Measurements from ENCODE around the gene MRPL49.

The MRPL49 gene

DNA sequence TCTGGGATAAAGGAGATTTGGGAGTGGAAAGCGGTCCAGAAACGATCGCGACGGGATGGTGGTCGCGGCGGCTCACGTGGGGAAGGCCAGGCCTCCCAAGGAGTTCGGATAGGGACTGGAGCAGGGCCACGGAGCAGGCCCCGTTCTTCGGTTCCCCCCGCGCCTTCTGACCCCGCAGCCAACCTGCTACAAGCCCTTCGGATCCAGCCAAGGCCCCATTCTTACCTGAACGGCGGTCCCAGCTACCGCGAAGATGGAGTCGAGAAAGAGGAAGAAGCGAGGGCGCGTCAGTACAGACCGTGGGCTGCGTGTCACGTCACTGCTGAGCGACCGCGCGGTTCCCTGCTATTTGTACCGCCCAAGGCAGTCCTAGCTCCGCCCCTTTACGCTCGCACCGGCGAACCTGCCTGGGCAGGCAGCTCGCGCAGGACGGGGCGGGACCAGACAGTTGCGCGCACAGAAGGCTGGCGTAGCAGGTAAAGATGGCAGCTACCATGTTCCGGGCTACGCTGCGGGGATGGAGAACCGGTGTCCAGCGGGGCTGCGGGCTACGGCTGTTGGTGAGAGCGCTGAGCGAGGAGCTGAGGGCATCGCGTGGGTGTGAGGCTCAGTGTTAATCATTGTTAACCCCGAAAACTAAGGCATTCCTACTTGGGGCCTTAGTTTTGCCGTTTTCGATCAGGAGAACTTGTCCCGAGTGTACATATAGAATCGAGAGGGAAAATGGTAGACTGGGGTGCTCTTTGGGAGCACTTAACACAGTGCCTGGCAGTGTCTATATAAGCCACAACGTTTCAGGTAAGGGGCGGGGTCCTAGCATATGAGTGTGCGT lies at the start of gene MRPL49, which contains the start of gene FAU:
Gene MRPL49 (plus strand): TSS at position 457 of the 832 bp plus-strand sequence. CDS start 26 bp downstream, at position 483.
Gene FAU (minus strand): TSS at position 270 of the 832 bp plus-strand sequence. CDS start 321 bp downstream, outside the sequence.
- peak; percentile 99 for DNase-seq

DNA sequence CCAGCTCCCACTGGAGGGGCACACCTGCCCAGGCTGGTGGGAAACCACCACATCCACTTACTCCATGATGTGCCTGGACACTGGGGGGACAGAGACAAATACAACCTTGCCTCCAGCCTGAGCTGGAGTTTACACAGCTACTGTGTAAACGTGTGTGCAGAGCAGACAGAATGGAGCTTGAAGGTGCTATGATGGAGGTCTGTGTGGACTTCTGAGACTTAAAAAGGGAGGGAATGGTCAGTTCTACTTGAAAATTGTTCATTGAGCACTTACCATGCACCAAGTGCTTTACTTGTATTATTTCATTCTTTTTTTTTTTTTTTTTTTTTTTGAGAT lies 49.5 kb upstream of the MRPL49 start:
- DNase-seq: no peak

GRCh38 chr11:65077451-65077850 lies 44.7 kb upstream of the MRPL49 start:
- no peak for DNase-seq

- peak; percentile 72 to 75 for DNase-seq
These were observed 44.0 kb upstream of the MRPL49 start for GRCh38 chr11:65078151-65078550.

- no peak for DNase-seq
These were observed 43.3 kb upstream of the MRPL49 start for GRCh38 chr11:65078786-65079342.

DNA sequence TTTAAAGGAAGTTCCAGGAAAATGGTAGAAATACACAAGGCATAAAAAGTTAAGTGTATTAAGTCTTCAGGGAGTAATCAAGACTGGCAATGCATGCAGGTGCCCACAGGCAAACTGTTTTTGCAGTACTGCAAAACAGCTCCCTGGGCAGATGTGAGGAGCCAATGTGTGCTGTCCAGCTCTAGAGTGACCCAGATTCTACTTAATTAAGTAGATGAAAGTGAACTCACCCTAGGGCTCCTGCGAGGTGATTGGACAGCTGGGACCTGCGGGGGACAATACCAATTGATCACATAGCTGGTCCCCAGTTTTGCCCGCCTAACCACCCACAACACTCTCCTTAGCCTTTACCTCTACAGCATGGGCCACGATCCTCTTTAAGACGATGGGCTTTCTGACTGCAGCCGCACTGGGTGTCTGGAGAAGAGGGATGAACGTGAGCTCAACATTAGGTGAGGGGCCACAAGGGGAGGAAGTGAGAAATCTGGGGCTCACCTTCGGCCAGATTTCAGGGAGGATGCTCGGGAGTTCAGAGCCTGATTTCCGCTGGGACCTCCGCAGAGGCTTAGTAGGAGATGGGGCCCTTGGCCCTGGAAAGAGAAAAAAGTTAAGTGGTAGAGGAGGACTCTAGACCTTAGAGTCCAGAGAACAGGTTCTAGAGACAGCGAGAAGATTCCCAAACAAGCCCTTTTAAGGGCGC lies 38.8 kb upstream of the MRPL49 start:
- no peak for DNase-seq

DNA sequence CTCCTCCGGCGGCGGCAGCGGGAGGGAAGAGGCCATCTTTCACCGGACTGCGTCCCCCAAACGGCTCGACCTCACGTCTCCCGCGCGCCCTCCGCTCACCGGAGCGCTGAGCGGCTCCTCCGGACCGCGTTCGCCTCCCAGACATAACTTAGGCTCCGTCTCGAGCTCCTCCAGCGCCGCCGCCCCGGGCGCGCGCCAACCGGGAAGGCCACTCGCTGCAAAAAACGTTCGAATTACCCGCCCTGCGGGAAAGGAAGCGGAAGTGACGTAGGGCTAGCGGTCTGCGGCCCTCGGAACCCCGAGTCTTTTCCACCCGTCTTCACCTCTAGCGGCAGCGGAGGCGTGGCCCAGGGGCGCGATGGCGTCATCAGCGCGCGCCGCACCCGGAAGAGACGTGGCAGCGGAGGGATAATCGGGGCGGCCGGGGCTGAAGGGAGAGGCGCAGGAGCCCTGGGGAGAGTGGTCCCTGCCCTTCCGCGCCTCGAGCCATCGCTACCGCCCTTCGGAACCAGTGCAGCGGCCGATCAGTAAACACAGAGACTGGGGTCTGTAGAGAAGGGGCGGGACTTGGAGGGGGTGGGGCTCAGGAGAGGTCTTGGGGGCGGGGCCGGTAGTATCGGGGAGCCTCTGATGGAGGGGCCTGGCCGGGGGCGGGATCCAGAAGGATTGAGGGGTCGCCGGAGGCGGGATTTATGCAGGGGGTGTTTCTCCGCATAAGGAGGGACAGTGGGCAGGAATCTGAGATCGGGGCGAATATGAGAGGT lies 38.1 kb upstream of the MRPL49 start, which contains the start of the genes CDCA5 and ZFPL1:
Gene CDCA5 (minus strand): TSS at position 207 of the 764 bp plus-strand sequence. CDS start 62 bp downstream, at position 145.
Gene ZFPL1 (plus strand): TSS at position 389 of the 764 bp plus-strand sequence. CDS start 477 bp downstream, outside the sequence.
- DNase-seq: peak; percentile 97

DNA sequence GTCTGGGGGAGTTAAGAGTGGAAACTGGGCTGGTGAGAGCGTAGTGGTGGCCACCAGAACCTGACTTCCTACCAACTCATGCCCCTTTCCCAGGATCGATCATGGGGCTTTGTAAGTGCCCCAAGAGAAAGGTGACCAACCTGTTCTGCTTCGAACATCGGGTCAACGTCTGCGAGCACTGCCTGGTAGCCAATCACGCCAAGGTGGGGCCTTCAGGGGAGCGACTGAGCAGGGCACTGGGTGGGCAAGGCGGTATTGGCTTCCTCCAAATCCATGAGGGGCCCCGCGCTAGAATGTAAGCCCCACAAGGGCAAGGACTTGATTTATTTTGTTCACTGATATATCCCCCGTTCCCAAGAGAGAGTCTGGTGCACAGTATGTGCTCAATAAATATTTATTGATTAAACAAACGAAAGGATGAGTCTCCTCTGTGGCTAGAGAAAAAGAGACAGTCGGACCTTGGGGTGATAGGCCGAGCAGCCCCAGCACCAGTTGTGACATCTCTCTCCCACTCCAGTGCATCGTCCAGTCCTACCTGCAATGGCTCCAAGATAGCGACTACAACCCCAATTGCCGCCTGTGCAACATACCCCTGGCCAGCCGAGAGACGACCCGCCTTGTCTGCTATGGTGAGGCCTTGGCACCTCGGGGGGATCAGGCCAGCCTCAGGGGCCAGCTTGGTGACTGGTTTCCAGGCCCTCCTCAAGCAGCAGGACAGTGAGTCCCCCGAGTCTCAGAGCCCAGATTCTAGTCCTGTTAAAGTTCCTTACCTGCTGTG lies 37.3 kb upstream of the MRPL49 start:
- DNase-seq: no peak

DNA sequence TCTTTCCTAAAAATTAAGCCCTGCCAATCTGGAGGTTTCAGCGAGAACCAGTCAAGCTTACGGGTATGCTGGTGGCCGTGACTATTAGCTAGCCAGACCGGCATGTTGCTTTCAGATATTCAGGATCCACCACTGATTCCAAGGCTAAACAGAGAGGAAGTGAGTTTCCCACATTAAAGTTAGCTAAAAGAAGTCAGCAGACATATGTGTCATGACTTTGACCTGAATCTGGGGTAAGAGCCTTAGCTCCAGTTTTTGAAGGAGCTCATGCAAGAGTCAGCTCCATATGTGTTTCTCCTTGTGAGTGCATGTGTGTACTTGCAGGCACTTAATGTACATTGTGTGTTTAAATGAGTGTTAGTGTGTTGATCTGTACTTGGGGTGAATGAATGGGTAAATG lies 36.7 kb upstream of the MRPL49 start:
- no peak for DNase-seq

- no peak for DNase-seq
These were observed 35.3 kb upstream of the MRPL49 start for GRCh38 chr11:65086809-65087208.

- no peak for DNase-seq
These were observed 34.9 kb upstream of the MRPL49 start for GRCh38 chr11:65087216-65087615.

DNA sequence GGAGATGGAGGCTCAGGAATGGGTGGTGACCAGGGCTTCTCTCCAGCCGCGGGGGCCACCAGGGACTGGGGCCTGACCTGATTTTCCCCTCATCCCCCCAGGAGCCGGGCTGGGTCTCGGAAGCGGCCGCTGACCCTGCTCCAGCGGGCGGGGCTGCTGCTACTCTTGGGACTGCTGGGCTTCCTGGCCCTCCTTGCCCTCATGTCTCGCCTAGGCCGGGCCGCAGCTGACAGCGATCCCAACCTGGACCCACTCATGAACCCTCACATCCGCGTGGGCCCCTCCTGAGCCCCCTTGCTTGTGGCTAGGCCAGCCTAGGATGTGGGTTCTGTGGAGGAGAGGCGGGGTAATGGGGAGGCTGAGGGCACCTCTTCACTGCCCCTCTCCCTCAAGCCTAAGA lies 34.3 kb upstream of the MRPL49 start:
- DNase-seq: no peak

GRCh38 chr11:65089621-65090020 lies 32.5 kb upstream of the MRPL49 start:
- no peak for DNase-seq

GRCh38 chr11:65090628-65091027 lies 31.5 kb upstream of the MRPL49 start:
- no peak for DNase-seq

DNA sequence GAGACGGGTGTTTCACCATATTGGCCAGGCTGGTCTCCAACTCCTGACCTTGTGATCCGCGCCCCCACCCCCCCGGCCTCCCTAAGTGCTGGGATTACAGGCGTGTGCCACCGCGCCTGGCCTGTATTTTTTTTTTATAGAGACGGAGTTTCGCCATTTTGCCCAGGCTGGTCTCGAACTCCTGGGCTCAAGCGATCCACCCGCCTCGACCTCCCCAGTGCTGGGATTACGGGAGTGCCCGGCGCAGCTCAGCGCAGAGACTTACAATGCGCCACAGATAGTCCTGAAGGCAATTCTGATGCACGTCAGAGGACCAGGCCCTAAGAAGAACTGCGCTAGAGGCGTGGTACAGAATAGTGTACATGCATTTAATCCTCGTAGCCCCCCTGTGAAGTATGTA lies 26.7 kb upstream of the MRPL49 start:
- no peak for DNase-seq

- DNase-seq: peak; percentile 87 to 89
These were observed 25.9 kb upstream of the MRPL49 start, which contains the start of gene VPS51 for GRCh38 chr11:65095974-65096806. VPS51 (plus strand) TSS chr11:65096214; CDS start chr11:65096251, 37 bp downstream.

DNA sequence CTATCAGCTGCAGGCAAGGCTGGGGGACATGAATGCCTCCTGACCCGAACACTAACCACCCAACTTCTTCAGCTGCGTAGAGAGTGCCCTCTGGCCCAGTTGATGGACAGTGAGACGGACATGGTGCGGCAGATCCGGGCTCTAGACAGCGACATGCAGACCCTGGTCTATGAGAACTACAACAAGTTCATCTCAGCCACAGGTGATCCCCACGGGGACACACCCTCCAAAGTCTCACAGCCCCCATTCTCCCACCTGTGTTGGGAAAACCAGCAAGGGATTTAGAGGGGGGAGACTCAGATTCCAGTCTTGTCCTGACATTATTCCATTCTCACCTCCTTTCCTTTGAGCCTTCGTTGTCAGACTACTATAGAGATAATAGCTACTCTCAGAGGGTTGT lies 25.2 kb upstream of the MRPL49 start:
- DNase-seq: no peak

GRCh38 chr11:65100674-65101350 lies 21.3 kb upstream of the MRPL49 start:
- DNase-seq: no peak

DNA sequence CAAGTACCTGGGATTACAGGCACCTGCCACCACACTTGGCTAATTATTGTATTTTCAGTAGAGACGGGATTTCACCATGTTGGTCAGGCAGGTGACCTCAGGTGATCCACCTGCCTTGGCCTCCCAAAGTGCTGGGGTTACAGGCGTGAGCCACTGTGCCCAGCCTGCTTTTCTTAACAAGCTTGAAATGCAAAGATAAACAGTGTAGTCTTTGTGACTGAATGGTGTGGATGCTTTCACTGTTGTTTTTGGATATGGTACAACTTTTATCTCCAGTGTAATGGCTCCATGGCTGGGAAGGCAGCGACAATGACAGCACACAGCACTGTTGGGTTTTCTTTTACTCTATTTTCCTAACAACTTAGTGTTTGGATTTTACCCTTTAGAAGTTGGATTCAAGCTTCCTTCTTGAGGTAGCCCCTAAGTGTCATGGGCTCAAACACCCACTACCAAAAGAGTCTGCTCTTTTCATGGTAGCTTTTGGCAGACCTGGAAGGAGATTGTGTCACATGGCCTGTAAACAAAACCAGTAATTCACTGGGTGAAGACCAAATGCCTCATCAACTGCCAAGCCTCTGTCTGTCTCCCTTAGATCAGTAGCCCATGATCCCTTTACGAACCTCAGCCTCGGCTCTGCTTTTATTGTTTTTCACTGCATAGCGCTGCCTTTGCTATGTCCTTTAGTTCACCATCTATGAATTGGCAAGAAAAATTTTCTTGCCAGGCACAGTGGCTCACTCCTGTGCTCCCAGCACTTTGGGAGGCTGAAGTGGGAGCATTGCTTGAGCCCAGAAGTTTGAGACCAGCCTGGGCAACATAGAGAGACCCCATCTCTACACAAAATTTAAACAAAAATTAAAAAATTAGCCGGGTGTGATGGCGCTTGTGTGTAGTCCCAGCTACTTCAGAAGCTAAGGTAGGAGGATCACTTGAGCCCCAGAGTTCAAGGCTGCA lies 19.7 kb upstream of the MRPL49 start:
- DNase-seq: no peak
